HepG2 (cell line): ENCODE data around the gene TEKT5. TPM values are rescaled to one million over a fixed set of nuclear protein-coding genes. Genes with fewer than 3 reads are reported as not detected.

ENCODE experiments used
- AGO1 ChIP-seq: fragments of 200-400 bp; formaldehyde crosslinking; IDR thresholded peaks from 2 replicates; pipeline ENCODE4 v1.6.1; 2017; ENCODE audit warnings: mild to moderate bottlenecking, low read depth, low read length, moderate library complexity; ENCODE audit not compliant: poor library complexity, severe bottlenecking
- CCAR2 ChIP-seq: fragments of 200-400 bp; formaldehyde crosslinking; optimal IDR thresholded peaks from 2 replicates; pipeline ENCODE3; 2018; ENCODE audit warnings: low read depth, mild to moderate bottlenecking, low read length, moderate library complexity
- CSRNP2 ChIP-seq: sonication (generic); formaldehyde crosslinking; conservative IDR thresholded peaks from 2 replicates; pipeline ENCODE4 v1.8.0; 2022; ENCODE audit warnings: low read depth, missing genetic modification reagents
- GTF3A ChIP-seq: sonication (generic); formaldehyde crosslinking; conservative IDR thresholded peaks from 2 replicates; pipeline ENCODE4 v1.4.0; 2020; ENCODE audit warnings: mild to moderate bottlenecking, missing genetic modification reagents
- JUNB ChIP-seq: sonication (generic); formaldehyde crosslinking; IDR thresholded peaks from 2 replicates; pipeline ENCODE4 v1.8.0; 2022; ENCODE audit warnings: missing genetic modification reagents, mild to moderate bottlenecking, borderline replicate concordance
- KMT2A ChIP-seq: sonication (generic); formaldehyde crosslinking; IDR thresholded peaks from 2 replicates; pipeline ENCODE4 v1.4.0; 2020; ENCODE audit warnings: missing genetic modification reagents
- LCORL ChIP-seq, 2 experiments: fragments of 450-650 bp in 1 of 2; sonication (generic) in 1 of 2; formaldehyde crosslinking in 1 of 2; IDR thresholded peaks; 2 replicates each; pipeline versions ENCODE4 v1.5.0 to v1.6.1; 2017 to 2020; ENCODE audit warnings: antibody characterized with exemption in 1 of 2, missing genetic modification reagents in 1 of 2
- NFIB ChIP-seq: sonication (generic); formaldehyde crosslinking; IDR thresholded peaks from 2 replicates; pipeline ENCODE4 v1.9.0; 2021; ENCODE audit warnings: missing genetic modification reagents, mild to moderate bottlenecking, borderline replicate concordance
- RERE ChIP-seq: IDR thresholded peaks from 2 replicates; pipeline ENCODE4 v1.6.1; 2016; ENCODE audit warnings: low read depth, missing genetic modification reagents, missing compliant biosample characterization
- SIX1 ChIP-seq: sonication (generic); formaldehyde crosslinking; IDR thresholded peaks from 2 replicates; pipeline ENCODE4 v1.4.0; 2020; ENCODE audit warnings: missing genetic modification reagents, borderline replicate concordance
- SNAPC2 ChIP-seq: sonication (generic); formaldehyde crosslinking; IDR thresholded peaks from 2 replicates; pipeline ENCODE4 v1.8.1; 2022; ENCODE audit warnings: mild to moderate bottlenecking, missing genetic modification reagents
- USF2 ChIP-seq, 2 experiments: sonication (generic) in 1 of 2; formaldehyde crosslinking in 1 of 2; IDR thresholded peaks; 2 replicates each; pipeline versions ENCODE4 v1.5.1 to v1.6.1; 2011 to 2020; ENCODE audit warnings: borderline replicate concordance in 1 of 2, low read depth in 1 of 2, low read length in 1 of 2, mild to moderate bottlenecking in 1 of 2, missing genetic modification reagents in 1 of 2, moderate library complexity in 1 of 2
- ZNF121 ChIP-seq: sonication (generic); formaldehyde crosslinking; IDR thresholded peaks from 2 replicates; pipeline ENCODE4 v1.5.0; 2020; ENCODE audit warnings: mild to moderate bottlenecking, missing genetic modification reagents
- ZNF335 ChIP-seq: sonication (generic); formaldehyde crosslinking; IDR thresholded peaks from 2 replicates; pipeline ENCODE4 v1.4.0; 2020; ENCODE audit warnings: missing genetic modification reagents
- ZNF414 ChIP-seq: sonication (generic); formaldehyde crosslinking; IDR thresholded peaks from 2 replicates; pipeline ENCODE4 v1.5.0; 2020; ENCODE audit warnings: missing genetic modification reagents
- ZNF446 ChIP-seq: sonication (generic); formaldehyde crosslinking; IDR thresholded peaks from 2 replicates; pipeline ENCODE4 v1.5.0; 2020; ENCODE audit warnings: mild to moderate bottlenecking, missing genetic modification reagents
- ZNF782 ChIP-seq: sonication (generic); formaldehyde crosslinking; IDR thresholded peaks from 2 replicates; pipeline ENCODE4 v1.4.0; 2020; ENCODE audit warnings: missing genetic modification reagents, mild to moderate bottlenecking, borderline replicate concordance
- polyA plus RNA-seq, 8 experiments: library from polyadenylated mRNA; depleted of rRNA in 3 of 8; stranded (reverse) in 7 of 8; unstranded in 1 of 8; fragments of >200 nt; fragmentation: Illumina TruSeq in 4 of 8; extraction: Trizol in 4 of 8; gene quantifications; 2 replicates each; pipeline versions ENCODE4 v1.2.1 to v1.2.3, GENCODE V29; 2011 to 2016; ENCODE audit warnings: low read depth in 4 of 8, missing spikeins in 1 of 8, mixed read lengths in 1 of 8; ENCODE audit not compliant: insufficient read depth in 1 of 8
- total RNA-seq, 5 experiments: library from RNA; depleted of rRNA; stranded (reverse); fragments of >200 nt; fragmentation: Illumina TruSeq; extraction: Trizol; gene quantifications; 2 replicates each; pipeline ENCODE4 v1.2.3, GENCODE V29; 2016; ENCODE audit warnings: low read depth in 1 of 5

The TEKT5 gene
- total and polyA plus RNA-seq, 2 of the 13 experiments (the other 11 are each of a cell fraction or from before 2014, with no cell fraction given): 0.16 TPM; not detected in 1

GRCh38 chr16:10646581-10647263, 48.0 kb downstream of the TEKT5 start (continued):
- TF ChIP-seq LCORL (IDR thresholded peaks at IDR 0.05) (no peak), LCORL (CRISPR knock-in tag; IDR thresholded peaks at IDR 0.05) (no peak), ZNF335 (CRISPR knock-in tag) (no peak), ZNF782 (CRISPR knock-in tag) (no peak), CCAR2 (no peak), RERE (CRISPR knock-in tag) (no peak), SNAPC2 (CRISPR knock-in tag) (peak; percentile 51; the same call in 1 of the 2 replicates), NFIB (CRISPR knock-in tag) (no peak), USF2 (IDR thresholded peaks at IDR 0.05; ENCODE audit: low read depth, low read length) (no peak), USF2 (CRISPR knock-in tag; IDR thresholded peaks at IDR 0.05; ENCODE audit: borderline replicate concordance) (no peak), KMT2A (no peak), ZNF414 (CRISPR knock-in tag) (no peak), AGO1 (no peak), CSRNP2 (CRISPR knock-in tag) (no peak), GTF3A (CRISPR knock-in tag) (no peak), SIX1 (CRISPR knock-in tag) (no peak), JUNB (CRISPR knock-in tag) (no peak), ZNF446 (CRISPR knock-in tag) (no peak), ZNF121 (no peak; the same call in 1 of the 2 replicates)
